Measurements from ENCODE around the gene SLC25A46. TPM values are rescaled to one million over a fixed set of nuclear protein-coding genes. Genes with fewer than 3 reads are reported as not detected.
"Not testable (repeated sequence)": the region's sequence is repeated elsewhere in the genome, so short reads cannot be mapped to it uniquely, and the experiment has no call there.

SLC25A46 gene
- polyA plus RNA-seq, 1 experiment, result 60.3 TPM

DNA sequence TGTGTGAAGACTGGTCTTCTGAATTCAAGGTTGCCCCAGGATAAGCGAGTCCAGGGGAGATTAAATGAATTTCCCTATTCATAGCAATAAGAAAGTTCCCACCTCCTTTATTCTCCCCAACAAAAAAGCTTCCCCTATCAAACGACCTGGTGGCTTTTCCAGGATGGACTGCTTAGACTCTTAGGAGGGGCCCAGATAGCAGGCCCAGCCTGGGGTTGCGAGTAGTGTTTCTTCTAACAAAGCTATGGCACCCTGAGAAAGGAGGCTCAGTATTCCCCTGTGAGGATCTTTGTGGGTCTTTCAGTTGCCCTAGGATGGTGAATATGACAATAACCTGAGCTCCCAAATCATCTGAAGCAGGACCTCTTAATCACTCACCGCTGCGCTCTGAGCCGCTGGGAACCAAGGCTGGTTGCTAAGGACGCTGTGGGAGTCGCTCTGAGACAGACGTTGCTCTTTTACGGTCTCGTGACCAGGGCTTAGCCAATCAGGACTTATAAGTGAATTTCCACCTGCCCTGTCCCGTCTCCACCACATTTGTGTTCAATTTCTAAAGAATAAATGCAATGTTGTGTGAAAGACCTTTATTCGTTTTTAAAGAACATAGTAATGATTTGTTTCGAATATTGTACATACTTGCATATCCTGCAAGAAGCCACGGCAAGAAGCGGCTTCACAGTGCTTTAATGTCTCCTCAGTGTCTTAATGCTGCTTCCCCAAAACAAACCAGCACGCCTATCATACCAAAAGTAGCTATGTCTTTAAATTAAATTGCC, 12.4 kb upstream of the SLC25A46 start, which contains the start of gene TMEM232:
TSS of gene TMEM232 (minus strand) at position 423 of the 776 bp plus-strand sequence. CDS start 59,319 bp downstream, outside the sequence.
- Histone ChIP-seq H3K4me3 (ENCODE audit: low read depth, low read length) (peak within 1 kb of the TSS; percentile 49), H3K27me3 (ENCODE audit: control insufficient read depth, insufficient read depth, low read length) (no peaks in the 10 kb centered on the region), H3K27ac (ENCODE audit: low read depth, low read length) (no peak within 1 kb of the TSS), H3K9me3 (ENCODE audit: control insufficient read depth, insufficient read depth, low read length) (no peaks in the 10 kb centered on the region)
- no peak for DNase-seq (ENCODE audit: low read depth, low spot score)
- ChIA-PET POLR2A (no interaction called here), CTCF (interaction anchor here (1.0 kb wide), 1 partner anchor 10 kb away, joined by 3 read pairs; no protein-coding TSS in a partner anchor)
- TF ChIP-seq, protein P1, sequence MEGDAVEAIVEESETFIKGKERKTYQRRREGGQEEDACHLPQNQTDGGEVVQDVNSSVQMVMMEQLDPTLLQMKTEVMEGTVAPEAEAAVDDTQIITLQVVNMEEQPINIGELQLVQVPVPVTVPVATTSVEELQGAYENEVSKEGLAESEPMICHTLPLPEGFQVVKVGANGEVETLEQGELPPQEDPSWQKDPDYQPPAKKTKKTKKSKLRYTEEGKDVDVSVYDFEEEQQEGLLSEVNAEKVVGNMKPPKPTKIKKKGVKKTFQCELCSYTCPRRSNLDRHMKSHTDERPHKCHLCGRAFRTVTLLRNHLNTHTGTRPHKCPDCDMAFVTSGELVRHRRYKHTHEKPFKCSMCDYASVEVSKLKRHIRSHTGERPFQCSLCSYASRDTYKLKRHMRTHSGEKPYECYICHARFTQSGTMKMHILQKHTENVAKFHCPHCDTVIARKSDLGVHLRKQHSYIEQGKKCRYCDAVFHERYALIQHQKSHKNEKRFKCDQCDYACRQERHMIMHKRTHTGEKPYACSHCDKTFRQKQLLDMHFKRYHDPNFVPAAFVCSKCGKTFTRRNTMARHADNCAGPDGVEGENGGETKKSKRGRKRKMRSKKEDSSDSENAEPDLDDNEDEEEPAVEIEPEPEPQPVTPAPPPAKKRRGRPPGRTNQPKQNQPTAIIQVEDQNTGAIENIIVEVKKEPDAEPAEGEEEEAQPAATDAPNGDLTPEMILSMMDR (IDR thresholded peaks at IDR 0.05; ENCODE audit: low read depth, low read length), result no peak

DNA sequence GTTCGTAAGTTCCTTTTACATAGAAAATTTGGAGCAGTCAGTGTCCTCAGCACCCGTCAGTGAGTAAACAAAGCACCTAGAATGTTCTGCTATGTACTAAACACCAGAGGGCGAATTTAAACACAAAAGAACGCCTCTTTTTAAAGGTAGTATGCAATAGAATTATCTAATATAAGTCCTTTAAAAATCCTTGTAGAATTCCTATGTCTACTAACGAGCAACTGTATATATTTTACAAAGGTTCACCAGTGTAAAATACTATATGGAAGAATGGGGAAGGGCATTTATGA, 11.8 kb upstream of the SLC25A46 start:
- H3K4me3 ChIP-seq (ENCODE audit: low read depth, low read length), result peak overlapping the region; percentile 49
- ChIA-PET POLR2A (no interaction called here), CTCF (interaction anchor here (1.0 kb wide), 1 partner anchor 9 kb away, joined by 3 read pairs; no protein-coding TSS in a partner anchor)
- no peaks in the 10 kb centered on the region for H3K9me3 ChIP-seq (ENCODE audit: control insufficient read depth, insufficient read depth, low read length)
- H3K27ac ChIP-seq (ENCODE audit: low read depth, low read length), result no peak overlapping the region
- TF ChIP-seq, protein P1 (IDR thresholded peaks at IDR 0.05; ENCODE audit: low read depth, low read length), result peak; percentile 16; the same call in 1 of the 2 replicates
- DNase-seq (ENCODE audit: low read depth, low spot score), result no peak
- no peaks in the 10 kb centered on the region for H3K27me3 ChIP-seq (ENCODE audit: control insufficient read depth, insufficient read depth, low read length)

DNA sequence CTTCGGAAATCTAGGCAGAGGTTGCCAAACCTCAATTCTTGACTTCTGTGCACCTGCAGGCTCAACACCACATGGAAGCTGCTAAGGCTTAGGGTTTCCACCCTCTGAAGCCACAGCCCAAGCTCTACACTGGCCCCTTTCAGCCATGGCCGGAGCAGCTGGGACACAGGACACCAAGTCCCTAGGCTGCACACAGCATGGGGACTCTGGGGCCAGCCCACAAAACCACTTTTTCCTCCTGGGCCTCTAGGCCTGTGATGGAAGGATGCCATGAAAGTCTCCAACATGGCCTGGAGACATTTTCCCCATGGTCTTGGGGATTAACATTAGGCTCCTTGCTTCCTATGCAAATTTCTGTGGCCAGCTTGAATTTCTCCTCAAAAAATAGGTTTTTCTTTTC, 7.3 kb upstream of the SLC25A46 start:
- POLR2A ChIA-PET; H3K9me3 ChIP-seq (ENCODE audit: control insufficient read depth, insufficient read depth, low read length); CTCF ChIA-PET; H3K27me3 ChIP-seq (ENCODE audit: control insufficient read depth, insufficient read depth, low read length); H3K4me3 ChIP-seq (ENCODE audit: low read depth, low read length); H3K27ac ChIP-seq (ENCODE audit: low read depth, low read length); DNase-seq (ENCODE audit: low read depth, low spot score): not testable (repeated sequence)

DNA sequence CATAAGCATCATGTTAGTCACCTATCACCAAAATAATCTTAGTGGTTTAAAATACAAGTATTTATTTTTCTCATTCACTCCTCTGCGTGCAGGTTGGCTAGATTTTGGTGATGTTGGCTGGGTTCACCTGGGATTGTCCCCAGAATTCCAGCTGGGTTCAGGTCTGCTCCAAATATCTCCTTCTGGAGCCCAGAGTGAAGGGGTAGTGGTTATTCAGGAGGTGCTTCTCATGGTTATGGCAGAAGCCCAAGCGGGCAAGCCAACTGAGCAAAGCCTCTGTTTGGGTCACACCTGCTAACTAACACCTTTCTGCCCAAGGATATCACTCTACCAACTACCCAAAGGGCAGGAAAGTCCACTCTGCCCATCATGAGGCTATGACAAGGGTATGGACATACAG, 4.7 kb upstream of the SLC25A46 start:
- Histone ChIP-seq H3K9me3 (ENCODE audit: control insufficient read depth, insufficient read depth, low read length) (no peaks in the 10 kb centered on the region; the same call in 1 of the 2 replicates), H3K27ac (ENCODE audit: low read depth, low read length) (no peak overlapping the region), H3K4me3 (ENCODE audit: low read depth, low read length) (no peak overlapping the region), H3K27me3 (ENCODE audit: control insufficient read depth, insufficient read depth, low read length) (no peaks in the 10 kb centered on the region)
- POLR2A ChIA-PET, result no interaction called here
- CTCF ChIA-PET, result no interaction called here
- no peak for DNase-seq (ENCODE audit: low read depth, low spot score)
- TF ChIP-seq, protein P1 (IDR thresholded peaks at IDR 0.05; ENCODE audit: low read depth, low read length), result no peak

DNA sequence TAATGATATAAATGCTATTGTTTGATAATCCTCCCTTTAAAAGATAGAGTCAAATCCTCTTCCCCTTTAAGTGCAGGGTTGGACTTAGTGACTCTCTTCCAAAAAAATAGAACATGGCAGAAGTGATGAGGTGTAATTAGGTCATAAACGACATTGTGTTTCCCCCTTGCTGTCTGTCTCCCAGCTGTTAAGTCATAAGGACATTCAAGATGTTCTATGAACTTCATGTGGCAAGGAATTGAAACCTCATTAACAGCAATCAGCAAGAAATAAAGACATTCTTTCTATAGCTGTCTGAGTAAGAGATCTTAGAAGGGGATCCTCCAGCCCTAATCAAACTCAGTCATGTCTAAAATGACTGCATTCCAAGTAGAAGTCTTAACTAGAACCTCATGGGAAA, 3.3 kb upstream of the SLC25A46 start:
- no peak for DNase-seq (ENCODE audit: low read depth, low spot score)
- Histone ChIP-seq H3K27ac (ENCODE audit: low read depth, low read length) (no peak overlapping the region), H3K9me3 (ENCODE audit: control insufficient read depth, insufficient read depth, low read length) (no peaks in the 10 kb centered on the region; the same call in 1 of the 2 replicates), H3K4me3 (ENCODE audit: low read depth, low read length) (no peak overlapping the region), H3K27me3 (ENCODE audit: control insufficient read depth, insufficient read depth, low read length) (no peaks in the 10 kb centered on the region)
- CTCF ChIA-PET, result interaction anchor here (1.0 kb wide), 1 partner anchor 9 kb away, joined by 3 read pairs; the partner anchor contains the start of gene TMEM232
- POLR2A ChIA-PET, result no interaction called here
- TF ChIP-seq, protein P1 (IDR thresholded peaks at IDR 0.05; ENCODE audit: low read depth, low read length), result no peak

All from AG04450 (cell line).